ENCODE data around the gene ATXN3L.
"Not testable (repeated sequence)": the region's sequence is repeated elsewhere in the genome, so short reads cannot be mapped to it uniquely, and the experiment has no call there.

Gene ATXN3L

GRCh38 chrX:13305108-13305507, 14.7 kb downstream of the ATXN3L start:
- DNase-seq (ENCODE audit: low spot score) = no peak

DNA sequence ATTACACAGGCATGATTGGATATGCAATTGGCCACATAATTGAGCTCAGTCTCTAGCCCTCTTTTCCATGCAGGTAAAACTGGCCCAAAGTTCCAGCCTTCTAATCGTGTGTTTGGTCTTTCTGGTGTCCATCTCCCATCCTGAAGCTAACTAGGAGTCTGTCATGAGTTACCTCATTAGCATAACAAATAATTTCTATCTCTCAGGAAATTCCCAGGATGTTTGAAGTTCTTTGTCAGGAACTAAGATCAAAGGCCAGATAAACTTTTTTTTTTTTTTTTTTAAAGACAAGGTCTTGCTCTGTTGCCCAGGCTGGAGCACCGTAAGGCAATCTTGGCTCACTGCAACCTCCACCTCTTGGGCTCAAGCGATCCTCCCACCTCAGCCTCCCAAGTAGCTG, 15.8 kb downstream of the ATXN3L start:
- DNase-seq (ENCODE audit: low spot score) = no peak

GRCh38 chrX:13303248-13303647, 16.6 kb downstream of the ATXN3L start:
- not testable (repeated sequence) for DNase-seq (ENCODE audit: low spot score)

DNA sequence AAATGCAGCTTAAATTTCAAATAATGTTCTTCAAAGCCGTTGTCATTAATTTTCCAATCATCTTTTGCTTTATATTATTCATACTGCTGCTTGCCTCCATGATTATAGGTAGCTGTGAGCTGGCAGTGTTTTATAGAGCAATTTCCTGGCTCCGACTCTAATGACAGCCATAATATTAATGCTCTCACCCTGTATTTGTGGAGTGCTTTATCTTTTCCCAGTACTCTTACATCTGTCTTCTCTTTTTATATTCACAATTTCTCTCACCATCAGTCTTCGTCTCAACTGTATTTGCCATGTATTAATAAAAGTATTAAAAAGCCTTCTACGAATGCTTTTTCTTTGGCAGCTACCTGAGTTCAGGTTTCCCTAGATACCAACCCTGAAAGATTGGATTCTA, 21.0 kb downstream of the ATXN3L start:
- no peak for DNase-seq (ENCODE audit: low spot score)

GRCh38 chrX:13295841-13296240, 24.0 kb downstream of the ATXN3L start:
- DNase-seq (ENCODE audit: low spot score) = no peak

GRCh38 chrX:13293700-13294099, 26.2 kb downstream of the ATXN3L start:
- DNase-seq (ENCODE audit: low spot score) = no peak

GRCh38 chrX:13290891-13291614, 28.8 kb downstream of the ATXN3L start:
- no peak for DNase-seq (ENCODE audit: low spot score)

GRCh38 chrX:13288671-13289070, 31.2 kb downstream of the ATXN3L start:
- no peak for DNase-seq (ENCODE audit: low spot score)

- DNase-seq (ENCODE audit: low spot score) = no peak
These were observed 32.0 kb downstream of the ATXN3L start for GRCh38 chrX:13287816-13288215.

GRCh38 chrX:13285693-13286092, 34.2 kb downstream of the ATXN3L start:
- DNase-seq (ENCODE audit: low spot score) = no peak

GRCh38 chrX:13285229-13285628, 34.6 kb downstream of the ATXN3L start:
- no peak for DNase-seq (ENCODE audit: low spot score)

- no peak for DNase-seq (ENCODE audit: low spot score)
These were observed 35.3 kb downstream of the ATXN3L start for GRCh38 chrX:13284570-13284969.

DNA sequence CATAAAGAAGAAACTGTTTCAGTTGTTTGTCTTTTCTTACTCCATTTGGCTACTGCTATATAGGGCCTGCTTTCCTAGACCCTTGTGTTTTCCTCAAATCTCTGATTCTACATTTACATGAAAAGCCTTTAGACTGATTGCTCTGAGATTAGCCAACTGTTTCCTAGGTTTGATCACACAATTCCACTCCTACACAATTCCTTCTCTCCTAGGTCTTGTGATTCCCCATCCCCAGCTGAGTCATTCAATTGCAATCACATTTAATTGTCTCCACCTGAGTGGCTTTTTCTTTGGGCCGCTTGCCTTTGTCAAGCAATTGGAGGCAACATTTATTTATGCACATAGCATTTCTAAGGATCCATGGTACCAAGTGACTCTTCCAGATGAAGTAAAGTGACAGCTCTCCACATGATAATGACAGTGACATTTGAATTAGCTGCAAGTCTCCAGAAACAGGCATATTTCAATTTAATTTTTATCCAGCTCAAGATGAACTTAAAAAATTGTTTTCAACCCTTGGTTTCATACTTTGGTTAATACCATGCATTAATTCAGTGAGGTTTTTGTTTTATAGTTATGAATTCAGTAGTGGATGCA, 35.8 kb downstream of the ATXN3L start:
- no peak for DNase-seq (ENCODE audit: low spot score)

DNA sequence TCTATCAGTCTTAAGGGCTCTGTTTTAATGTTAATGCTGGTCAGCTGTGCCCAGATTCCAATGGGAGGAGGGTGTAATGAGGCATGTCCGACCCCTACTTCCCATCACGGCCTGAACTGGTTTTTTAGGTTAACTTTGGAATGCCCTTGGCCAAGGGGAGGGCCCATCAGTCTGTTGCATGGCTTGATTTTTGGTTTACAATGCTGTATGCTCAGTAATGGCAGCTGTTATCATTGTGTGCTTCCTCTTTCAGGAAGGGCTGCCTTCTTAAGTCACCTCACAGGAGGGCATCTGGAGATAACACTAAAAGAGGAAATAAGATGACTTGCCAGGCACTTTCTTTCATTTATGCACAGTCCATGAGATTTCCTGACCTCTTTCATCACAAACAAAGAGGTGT, 36.3 kb downstream of the ATXN3L start:
- DNase-seq (ENCODE audit: low spot score) = no peak

DNA sequence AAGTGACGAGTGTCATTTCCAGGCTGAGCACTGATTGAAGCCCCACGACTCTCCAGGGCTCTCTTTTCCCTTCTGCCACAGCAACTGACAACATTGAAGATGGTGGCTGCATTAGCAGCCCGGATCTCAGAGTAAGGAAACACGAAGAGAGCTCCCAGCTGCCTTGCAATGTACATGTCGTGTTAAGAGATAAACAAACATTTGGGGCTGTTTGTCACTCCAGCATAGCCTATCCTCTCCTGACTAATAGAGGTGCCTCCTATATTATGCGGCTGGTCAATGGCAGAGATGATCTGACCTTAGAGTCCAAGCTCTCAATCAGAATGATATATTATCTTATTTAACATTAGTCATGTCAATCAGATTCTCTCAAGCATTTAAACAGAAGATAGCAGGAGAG, 38.6 kb downstream of the ATXN3L start:
- no peak for DNase-seq (ENCODE audit: low spot score)

DNA sequence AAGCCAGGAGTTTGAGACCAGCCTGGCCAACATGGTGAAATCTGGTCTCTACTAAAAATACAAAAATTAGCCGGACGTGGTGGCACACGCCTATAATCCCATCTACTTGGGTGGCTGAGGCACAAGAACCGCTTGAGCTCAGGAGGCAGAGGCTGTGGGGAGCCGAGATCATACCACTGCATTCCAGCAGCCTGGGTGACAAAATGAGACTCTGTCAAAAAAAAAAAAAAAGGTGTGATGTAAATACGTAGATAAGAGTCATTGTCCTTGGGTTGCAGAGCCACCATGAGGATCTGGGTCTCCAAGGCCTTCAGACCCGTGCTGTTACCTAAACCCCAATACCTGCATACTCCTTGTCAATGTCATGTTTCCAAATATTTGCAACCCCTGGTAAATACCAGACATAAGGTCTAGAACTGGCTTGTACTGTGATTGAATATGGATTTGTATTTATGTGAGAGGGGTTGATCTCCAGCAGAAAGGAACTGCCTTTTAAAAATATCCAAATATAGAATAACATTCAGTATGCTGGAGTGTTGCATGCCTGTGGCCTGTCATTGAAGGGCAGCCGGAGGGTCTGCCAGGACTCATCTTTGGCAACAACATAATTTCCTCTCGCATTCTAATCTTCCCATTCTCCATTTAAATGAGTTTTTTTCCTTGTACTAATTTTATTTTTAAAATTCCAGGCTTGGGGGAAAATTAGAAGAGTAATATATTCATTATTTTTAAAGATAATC, 40.4 kb downstream of the ATXN3L start:
- DNase-seq (ENCODE audit: low spot score) = no peak

DNA sequence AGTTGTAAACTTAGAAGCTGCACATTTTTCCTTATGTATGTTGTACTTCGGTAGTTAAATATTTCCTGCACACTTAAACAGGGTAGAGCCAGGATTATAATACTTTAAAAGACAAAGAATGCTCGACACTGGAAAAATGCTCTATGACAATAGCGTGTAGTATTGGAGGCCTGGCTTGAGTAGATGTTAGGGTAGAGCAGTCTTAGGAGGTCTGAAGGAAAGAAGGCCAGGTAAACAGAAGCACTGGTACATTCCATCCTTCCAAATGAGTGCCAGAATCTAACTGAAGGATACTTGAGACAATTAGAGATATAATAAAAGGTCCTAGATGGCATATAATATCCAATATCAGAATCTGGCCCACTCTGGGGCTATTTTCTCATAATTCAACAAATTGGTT, 42.3 kb downstream of the ATXN3L start:
- no peak for DNase-seq (ENCODE audit: low spot score)

DNA sequence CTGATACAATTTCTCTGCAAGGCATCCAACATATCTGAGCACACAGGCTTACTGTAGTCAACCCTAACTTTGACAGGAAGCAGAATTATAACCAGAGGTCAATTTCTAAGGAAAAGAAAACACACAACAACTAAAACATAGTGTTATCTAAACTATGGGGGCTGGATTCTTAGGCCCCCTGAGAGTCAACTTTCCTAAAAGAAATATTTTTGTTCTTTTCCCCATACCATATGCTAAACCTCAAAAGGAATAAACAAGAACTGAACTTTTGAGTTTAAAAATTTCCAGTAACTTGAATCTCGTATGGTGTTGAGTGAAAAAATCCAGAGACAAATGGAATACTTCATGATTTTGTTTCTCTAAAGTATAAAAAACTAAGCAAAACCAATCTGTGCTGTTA, 42.9 kb downstream of the ATXN3L start:
- no peak for DNase-seq (ENCODE audit: low spot score)

GRCh38 chrX:13275031-13275430, 44.8 kb downstream of the ATXN3L start:
- no peak for DNase-seq (ENCODE audit: low spot score)

DNA sequence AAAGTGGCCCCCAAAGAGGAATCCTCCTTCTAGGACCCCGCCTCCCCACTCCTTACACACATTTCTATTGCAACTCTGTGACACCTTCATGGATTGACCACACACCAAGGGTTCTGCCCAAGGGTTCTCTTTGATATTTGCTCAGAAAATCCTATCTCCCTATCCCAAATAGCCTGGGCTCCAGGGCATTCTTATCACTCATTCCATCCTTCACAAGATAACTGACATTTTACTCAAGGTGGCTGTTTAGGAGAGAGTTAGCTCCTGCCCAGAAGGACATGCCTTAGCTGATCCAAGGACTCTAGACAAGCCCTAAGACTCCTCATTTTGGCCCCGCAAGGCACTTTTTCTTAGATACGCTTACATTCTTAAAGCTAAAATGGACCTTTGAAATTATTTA, 47.4 kb downstream of the ATXN3L start:
- DNase-seq (ENCODE audit: low spot score) = no peak

DNA sequence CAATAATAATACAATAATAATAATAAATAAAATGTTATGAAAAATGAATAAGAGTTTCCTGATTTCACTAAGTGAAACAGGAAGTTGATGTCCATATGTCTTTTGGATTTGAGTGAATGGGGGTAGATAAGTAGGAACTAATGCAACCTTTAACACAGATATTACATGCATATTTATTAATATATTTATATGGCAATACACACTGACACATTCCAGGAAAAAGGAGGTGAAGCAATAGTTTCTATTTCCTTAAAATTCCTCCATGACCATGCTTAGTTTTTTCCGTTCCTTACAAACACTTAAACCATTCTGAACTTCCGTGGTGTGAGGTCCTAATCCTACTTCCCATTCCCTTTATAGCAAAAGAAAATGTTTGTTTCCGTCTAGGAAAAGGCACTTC, 48.3 kb downstream of the ATXN3L start:
- no peak for DNase-seq (ENCODE audit: low spot score)

DNA sequence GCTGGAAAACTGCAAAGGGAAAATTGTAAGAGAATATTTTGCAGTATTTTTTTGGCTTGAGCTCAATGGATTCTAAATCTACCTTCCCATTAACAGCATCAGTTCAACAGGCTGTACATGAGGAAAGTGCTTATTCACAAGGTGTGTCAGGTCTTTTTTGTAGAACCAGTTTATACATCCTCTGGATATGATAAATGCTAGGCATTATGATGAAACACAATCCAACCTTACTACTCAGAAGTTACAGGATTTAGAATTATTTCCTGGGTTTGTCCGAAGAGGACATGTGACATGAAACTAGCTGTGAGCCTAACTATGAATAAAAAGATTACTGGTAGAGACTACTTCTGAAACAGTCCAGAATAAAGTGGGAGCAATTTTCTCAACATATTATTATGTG, 49.5 kb downstream of the ATXN3L start:
- no peak for DNase-seq (ENCODE audit: low spot score)

- no peak for DNase-seq (ENCODE audit: low spot score)
These were observed 51.0 kb downstream of the ATXN3L start for GRCh38 chrX:13268874-13269273.
